ENCODE measurements around the gene SNAPC2. TPM values are rescaled to one million over a fixed set of nuclear protein-coding genes. Genes with fewer than 3 reads are reported as not detected.

The SNAPC2 gene
- total and polyA plus RNA-seq, 7 donors: 4.6 to 16.0 (median 8.5) TPM

DNA sequence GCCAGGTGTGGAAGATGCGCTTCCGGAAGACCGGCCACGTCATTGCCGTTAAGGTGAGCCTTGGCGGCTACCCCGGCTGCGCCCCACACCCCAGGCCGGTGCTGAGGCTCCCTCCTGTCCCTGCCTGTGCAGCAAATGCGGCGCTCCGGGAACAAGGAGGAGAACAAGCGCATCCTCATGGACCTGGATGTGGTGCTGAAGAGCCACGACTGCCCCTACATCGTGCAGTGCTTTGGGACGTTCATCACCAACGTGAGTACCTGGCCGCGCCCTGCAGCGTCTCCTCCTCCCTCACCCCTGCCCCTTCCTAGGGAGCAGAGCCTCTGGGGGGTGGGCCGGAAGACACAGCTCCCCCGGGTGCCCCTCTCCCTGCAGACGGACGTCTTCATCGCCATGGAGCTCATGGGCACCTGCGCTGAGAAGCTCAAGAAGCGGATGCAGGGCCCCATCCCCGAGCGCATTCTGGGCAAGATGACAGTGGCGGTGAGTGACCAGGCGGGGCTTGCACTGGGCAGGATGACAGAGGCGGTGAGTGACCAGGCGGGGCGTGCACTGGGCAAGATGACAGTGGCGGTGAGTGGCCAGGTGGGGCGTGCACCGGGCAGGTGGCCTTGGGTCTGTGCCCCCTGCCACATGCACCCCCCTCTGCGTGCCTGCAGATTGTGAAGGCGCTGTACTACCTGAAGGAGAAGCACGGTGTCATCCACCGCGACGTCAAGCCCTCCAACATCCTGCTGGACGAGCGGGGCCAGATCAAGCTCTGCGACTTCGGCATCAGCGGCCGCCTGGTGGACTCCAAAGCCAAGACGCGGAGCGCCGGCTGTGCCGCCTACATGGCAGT, 9.6 kb upstream of the SNAPC2 start:
- peaks cover 4% of the 10 kb centered on the region for H3K4me1 ChIP-seq
- H3K27me3 ChIP-seq (ENCODE audit: insufficient read depth in 3 of 3, low read length in 2 of 3): peaks cover 0 to 5% (median 0%) of the 10 kb centered on the region in 3 donors
- peaks cover 4 to 51% of the 10 kb centered on the region in 2 donors for H3K36me3 ChIP-seq (ENCODE audit: insufficient read depth in 1 of 2, low read depth in 1 of 2)
- no peak overlapping the region for H3K27ac ChIP-seq
- 90 to 93% (median 91%) methylated on average over 51 to 54 of the region's 54 CpGs for WGBS, 3 donors
- TF ChIP-seq, protein P1, sequence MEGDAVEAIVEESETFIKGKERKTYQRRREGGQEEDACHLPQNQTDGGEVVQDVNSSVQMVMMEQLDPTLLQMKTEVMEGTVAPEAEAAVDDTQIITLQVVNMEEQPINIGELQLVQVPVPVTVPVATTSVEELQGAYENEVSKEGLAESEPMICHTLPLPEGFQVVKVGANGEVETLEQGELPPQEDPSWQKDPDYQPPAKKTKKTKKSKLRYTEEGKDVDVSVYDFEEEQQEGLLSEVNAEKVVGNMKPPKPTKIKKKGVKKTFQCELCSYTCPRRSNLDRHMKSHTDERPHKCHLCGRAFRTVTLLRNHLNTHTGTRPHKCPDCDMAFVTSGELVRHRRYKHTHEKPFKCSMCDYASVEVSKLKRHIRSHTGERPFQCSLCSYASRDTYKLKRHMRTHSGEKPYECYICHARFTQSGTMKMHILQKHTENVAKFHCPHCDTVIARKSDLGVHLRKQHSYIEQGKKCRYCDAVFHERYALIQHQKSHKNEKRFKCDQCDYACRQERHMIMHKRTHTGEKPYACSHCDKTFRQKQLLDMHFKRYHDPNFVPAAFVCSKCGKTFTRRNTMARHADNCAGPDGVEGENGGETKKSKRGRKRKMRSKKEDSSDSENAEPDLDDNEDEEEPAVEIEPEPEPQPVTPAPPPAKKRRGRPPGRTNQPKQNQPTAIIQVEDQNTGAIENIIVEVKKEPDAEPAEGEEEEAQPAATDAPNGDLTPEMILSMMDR (IDR thresholded peaks at IDR 0.05): no peak
- no peak overlapping the region for H3K4me3 ChIP-seq
- DNase-seq: peak in 1 of 2 donors; percentile 53
- no peak for ATAC-seq
- intact Hi-C loops (cut with DNase I): no loop called here
- H3K9me3 ChIP-seq: no peaks in the 10 kb centered on the region

- H3K4me3 ChIP-seq: no peak overlapping the region
- TF ChIP-seq, protein P1 (IDR thresholded peaks at IDR 0.05): no peak
- no peak for DNase-seq
- peaks cover 4 to 40% of the 10 kb centered on the region in 2 donors for H3K36me3 ChIP-seq (ENCODE audit: insufficient read depth in 1 of 2, low read depth in 1 of 2)
- peaks cover 4% of the 10 kb centered on the region for H3K4me1 ChIP-seq
- H3K27ac ChIP-seq: no peak overlapping the region
- peaks cover 0 to 5% (median 2%) of the 10 kb centered on the region in 3 donors for H3K27me3 ChIP-seq (ENCODE audit: insufficient read depth in 3 of 3, low read length in 2 of 3)
- intact Hi-C loops (cut with DNase I): no loop called here
- no peak for ATAC-seq
- no peaks in the 10 kb centered on the region for H3K9me3 ChIP-seq
- 86 to 90% (median 87%) methylated on average over 17 to 18 of the region's 18 CpGs for WGBS, 3 donors
Measured at GRCh38 chr19:7911508-7912143, 8.5 kb upstream of the SNAPC2 start.

DNA sequence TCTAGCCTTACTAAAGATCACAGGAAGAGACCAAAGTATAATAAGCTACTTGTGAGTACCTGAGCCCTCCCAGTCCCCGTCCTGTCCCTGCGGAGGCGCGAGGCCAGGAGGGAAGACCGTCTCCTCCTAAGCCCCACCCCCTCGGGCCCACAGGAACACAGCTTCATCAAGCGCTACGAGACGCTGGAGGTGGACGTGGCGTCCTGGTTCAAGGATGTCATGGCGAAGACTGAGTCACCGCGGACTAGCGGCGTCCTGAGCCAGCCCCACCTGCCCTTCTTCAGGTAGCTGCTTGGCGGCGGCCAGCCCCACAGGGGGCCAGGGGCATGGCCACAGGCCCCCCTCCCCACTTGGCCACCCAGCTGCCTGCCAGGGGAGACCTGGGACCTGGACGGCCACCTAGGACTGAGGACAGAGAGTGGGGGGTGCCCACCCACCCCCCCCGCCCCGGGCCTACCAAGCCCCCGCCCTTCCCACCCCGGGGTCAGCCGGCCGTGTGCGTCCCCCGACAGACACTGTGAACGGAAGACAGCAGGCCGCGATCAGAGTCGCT, 7.9 kb upstream of the SNAPC2 start:
- ATAC-seq (no peak), DNase-seq (no peak)
- intact Hi-C loops (cut with DNase I): no loop called here
- TF ChIP-seq, protein P1 (IDR thresholded peaks at IDR 0.05): no peak
- 84 to 91% (median 90%) methylated on average over 29 to 31 of the region's 31 CpGs for WGBS, 3 donors
- peaks cover 0 to 6% (median 5%) of the 10 kb centered on the region in 3 donors for H3K27me3 ChIP-seq (ENCODE audit: insufficient read depth in 3 of 3, low read length in 2 of 3)
- peaks cover 4 to 40% of the 10 kb centered on the region in 2 donors for H3K36me3 ChIP-seq (ENCODE audit: insufficient read depth in 1 of 2, low read depth in 1 of 2)
- H3K4me1 ChIP-seq: peaks cover 7% of the 10 kb centered on the region
- no peak overlapping the region for H3K4me3 ChIP-seq
- no peak overlapping the region for H3K27ac ChIP-seq
- no peaks in the 10 kb centered on the region for H3K9me3 ChIP-seq

GRCh38 chr19:7912697-7913564, 7.2 kb upstream of the SNAPC2 start:
- DNase-seq: peak in 1 of 2 donors; percentile 54
- intact Hi-C loops (cut with DNase I): no loop called here
- Histone ChIP-seq H3K4me1 (peaks cover 8% of the 10 kb centered on the region), H3K27ac (no peak overlapping the region), H3K27me3 (ENCODE audit: insufficient read depth in 3 of 3, low read length in 2 of 3) (peaks cover 0 to 13% (median 5%) of the 10 kb centered on the region in 3 donors), H3K4me3 (no peak overlapping the region), H3K9me3 (no peaks in the 10 kb centered on the region), H3K36me3 (ENCODE audit: insufficient read depth in 1 of 2, low read depth in 1 of 2) (peaks cover 4 to 40% of the 10 kb centered on the region in 2 donors)
- 87 to 93% (median 93%) methylated on average over 36 to 39 of the region's 39 CpGs for WGBS, 3 donors
- TF ChIP-seq, protein P1 (IDR thresholded peaks at IDR 0.05): no peak
- ATAC-seq: no peak
